Dermis blood vessel endothelial cell (primary cell): ENCODE measurements around the gene CYP24A1. TPM values are rescaled to one million over a fixed set of nuclear protein-coding genes. Genes with fewer than 3 reads are reported as not detected.
"Not testable (repeated sequence)": the region's sequence is repeated elsewhere in the genome, so short reads cannot be mapped to it uniquely, and the experiment has no call there.

Source experiments
- DNase-seq: peaks from one replicate; pipeline ENCODE4 v3.0.0; 2010
- total RNA-seq: library from RNA; depleted of rRNA; stranded (reverse); fragments of >200 nt; gene quantifications from 2 replicates; pipeline ENCODE4 v1.2.3, GENCODE V29; 2014

The CYP24A1 gene
- total RNA-seq, 1 donor from 2014 or later = not detected

- DNase-seq = no peak
Measured at GRCh38 chr20:54132612-54133433, 41.0 kb downstream of the CYP24A1 start.

- DNase-seq = no peak
Measured at GRCh38 chr20:54131675-54132611, 41.8 kb downstream of the CYP24A1 start.

DNA sequence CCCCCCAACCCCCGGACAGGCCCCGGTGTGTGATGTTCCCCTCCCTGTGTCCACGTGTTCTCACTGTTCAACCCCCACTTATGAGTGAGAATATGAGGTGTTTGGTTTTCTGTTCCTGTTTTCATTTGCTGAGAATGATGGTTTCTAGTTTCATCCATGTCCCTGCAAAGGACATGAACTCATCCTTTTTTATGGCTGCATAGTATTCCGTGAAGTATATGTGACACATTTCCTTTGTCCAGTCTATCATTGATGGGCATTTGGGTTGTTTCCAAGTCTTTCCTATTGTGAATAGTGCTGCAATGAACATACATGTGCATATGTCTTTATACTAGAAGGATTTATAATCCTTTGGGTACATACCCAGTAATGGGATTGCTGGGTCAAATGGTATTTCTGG is 42.7 kb downstream of the CYP24A1 start:
- DNase-seq = not testable (repeated sequence)

DNA sequence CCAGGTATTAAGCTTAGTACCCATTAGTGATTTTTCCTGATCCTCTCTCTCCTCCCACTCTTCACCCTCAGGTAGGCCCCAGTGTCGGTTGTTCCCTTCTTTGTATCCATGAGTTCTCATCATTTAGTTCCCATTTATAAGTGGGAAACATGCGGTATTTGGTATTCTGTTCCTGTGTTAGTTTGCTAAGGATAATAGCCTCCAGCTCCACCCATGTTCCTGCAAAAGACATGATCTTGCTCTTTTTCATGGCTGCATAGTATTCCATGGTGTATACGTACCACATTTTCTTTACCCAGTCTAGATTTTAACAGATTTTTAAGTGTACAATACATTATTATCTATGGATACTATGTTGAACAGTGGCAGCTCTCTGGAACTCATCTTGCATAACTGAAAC is 44.4 kb downstream of the CYP24A1 start:
- DNase-seq = no peak

DNA sequence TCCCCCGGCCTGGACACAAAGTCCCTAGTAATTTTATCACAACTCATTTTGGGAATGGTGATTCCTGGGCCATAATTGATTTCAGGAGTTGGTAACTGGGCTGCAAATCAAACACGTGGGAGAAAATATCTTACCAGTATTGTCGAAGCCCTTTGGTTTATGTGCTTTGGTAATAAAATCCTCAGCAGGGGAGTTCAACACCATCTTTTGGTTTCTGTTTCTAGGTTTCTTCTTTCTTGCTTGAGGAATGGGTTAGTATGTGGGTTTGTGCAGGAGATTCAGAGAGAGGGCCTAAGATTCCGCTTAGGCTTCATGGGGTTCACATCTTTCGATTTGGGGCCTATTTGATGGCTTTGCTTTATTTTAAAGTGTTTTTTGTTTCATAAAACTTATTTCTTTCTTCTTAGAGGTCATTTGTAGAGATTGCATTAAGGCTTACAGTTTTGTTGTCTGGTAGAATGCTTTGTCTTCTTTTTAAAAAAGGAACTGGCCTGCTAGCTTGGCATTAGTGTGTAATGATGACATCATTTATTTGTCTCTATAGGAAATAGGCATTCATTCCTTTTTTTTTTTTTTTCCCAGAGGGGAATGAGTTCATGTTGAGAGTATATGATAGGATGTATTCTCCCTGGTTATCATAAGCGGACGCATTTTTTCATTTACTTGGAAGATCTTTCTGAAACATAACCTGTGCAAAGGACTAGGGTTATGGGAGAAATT is 45.8 kb downstream of the CYP24A1 start:
- DNase-seq = no peak

DNA sequence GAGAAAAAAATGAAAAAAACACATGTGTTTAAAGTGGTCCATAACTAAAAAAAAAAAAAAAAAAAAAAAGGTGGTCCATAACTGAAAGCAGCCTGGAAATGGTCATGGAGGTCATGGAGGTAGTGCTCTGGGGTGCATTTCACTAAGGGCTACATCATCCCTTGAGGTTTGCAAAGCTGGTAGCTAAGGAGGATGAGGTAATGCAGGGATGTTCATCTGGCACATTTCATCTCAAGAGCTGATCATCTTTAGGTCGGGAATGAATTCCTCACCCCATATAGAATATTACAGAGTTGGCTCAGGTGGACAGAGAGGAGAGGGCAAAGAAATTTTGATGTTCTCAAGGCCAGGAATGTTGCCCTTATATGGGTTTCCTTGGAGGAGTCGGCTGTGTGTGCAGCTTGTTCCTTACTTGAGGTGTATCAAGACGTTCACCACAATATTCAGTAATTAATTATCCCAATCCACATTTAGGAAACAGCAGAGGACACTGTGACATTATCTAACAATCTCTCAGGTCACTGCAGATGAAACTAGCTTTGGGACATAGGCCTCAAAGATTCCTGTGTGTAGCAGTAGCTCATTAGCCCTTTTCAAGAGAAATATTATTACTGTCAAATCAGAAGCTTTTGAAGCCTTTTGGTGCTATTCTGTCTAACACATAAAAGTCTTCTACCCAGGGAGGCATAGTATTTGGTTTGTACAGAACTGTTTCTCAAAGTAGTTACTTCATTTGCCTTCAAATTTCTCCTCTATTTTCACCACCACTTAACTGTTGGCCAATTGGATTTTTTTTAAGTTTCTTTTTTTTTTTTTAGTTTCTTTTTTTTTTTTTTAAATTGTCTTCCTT is 46.8 kb downstream of the CYP24A1 start:
- DNase-seq = no peak

GRCh38 chr20:54126328-54126727 is 47.5 kb downstream of the CYP24A1 start:
- DNase-seq = not testable (repeated sequence)

DNA sequence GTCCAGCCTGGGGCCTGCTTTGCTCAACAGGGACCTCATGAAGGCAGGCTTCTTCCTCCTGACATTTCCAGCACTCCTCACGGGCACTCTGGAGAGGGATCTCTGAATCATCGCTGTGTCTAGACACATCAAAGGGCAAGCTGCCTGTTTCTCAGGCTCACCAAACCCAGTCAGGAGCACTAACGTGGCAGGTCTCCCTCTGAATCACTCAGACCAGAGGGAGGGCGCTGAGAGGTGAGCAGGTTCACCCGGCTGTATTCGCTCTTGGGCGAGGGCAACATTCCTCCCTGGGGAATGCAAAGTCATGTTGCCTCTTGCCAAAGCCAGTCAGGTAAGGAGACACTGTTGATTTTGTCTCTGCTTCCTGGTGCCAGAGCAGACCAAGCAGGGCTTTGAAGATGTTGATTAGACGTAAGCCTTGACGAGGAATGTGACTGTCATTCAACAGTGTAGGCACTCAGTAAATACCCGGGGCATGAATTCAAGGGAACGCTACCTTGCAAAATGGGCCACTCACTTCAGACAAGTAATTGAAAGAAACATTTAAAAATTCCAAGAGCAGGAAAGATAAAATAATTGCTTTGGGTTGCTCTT is 50.1 kb downstream of the CYP24A1 start:
- no peak for DNase-seq

GRCh38 chr20:54122681-54123586 is 50.9 kb downstream of the CYP24A1 start:
- DNase-seq = no peak

GRCh38 chr20:54122189-54122588 is 51.6 kb downstream of the CYP24A1 start:
- no peak for DNase-seq

DNA sequence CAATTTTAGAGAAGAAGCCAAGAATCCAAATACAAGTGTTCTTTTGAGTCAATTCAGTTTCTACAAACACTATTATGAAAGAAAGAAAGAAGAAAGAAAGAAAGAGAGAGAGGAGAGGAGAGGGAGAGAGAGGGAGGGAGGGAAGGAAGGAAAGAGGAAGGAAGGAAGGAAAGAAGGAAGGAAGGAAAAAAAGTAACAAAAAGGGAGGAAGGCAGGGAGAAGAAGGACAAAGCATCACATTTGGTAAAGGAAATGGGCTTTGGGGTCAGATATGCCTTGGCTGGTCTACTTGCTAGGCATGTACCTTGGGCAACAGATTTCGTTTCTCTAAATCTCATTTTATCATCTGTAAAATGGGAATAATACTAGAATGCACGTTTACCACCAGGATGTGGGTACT is 54.0 kb downstream of the CYP24A1 start:
- DNase-seq = no peak

DNA sequence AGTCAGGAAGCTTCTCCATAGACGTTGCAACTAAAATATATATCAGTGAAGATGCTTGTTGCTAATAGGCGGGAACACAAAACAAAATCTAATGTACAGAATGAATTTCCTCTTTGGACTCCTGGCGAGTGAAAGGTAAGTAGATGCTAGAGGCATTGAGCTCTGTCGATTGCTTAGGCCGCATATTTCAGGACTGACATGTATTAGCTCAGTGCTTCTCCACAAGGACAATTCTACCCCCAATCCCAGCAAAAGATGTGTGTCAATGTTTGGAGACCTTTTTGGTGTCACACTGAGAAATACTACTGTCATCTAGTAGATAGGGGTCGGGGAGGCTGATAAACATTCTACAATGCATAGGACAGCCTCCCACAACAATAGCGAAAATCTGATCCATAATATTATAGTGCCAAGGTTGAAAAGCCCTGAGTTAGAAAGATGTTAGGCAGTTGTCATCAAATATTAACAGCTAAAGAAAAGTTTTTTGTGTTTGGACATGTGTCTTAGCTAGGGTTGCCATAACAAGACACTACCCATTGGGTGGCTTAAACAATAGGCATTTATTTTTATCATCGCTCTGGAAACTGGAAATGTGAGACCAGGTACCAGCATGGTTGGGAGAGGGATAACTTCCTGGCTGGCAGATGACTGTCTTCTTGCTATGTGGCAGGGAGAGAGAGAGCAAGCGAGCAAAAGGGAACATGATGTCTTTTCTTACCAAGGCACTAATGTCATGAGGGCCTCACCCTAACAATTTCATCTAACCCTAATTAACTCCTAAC is 55.4 kb downstream of the CYP24A1 start:
- DNase-seq = no peak

- DNase-seq = no peak
Measured at GRCh38 chr20:54116550-54117235, 57.1 kb downstream of the CYP24A1 start.

DNA sequence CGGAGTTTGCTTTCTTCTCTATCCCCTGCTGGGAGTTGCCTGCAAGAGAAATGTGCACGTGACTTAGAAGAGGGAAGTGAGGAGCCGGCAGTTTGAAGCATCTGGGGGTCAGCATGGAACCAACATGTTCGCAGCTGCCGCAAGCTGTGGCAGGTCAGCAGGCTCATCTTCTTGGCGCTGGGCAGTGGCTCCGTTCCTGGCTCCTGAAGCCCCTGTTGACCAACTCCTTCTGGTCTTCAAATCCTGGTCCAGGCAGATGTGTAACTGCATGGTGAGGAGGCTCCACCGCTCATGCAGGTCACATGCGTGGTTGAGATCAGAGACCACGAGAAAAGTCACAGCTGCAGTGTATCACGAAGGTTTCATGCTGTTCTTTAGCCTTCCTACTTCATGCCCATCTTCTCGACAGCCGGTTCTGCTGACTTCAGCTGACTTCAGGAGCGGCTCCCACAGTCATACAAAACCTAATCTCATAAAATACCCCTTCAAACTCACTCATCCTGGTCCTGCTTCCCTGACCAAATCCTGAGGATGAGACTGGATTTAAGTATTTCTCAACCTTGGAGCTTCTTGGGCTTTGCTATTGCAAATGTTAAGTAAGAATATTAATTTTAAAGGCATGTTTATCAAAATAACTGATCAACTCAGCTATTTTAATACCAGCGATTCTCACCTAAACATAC is 58.5 kb downstream of the CYP24A1 start:
- DNase-seq = no peak

DNA sequence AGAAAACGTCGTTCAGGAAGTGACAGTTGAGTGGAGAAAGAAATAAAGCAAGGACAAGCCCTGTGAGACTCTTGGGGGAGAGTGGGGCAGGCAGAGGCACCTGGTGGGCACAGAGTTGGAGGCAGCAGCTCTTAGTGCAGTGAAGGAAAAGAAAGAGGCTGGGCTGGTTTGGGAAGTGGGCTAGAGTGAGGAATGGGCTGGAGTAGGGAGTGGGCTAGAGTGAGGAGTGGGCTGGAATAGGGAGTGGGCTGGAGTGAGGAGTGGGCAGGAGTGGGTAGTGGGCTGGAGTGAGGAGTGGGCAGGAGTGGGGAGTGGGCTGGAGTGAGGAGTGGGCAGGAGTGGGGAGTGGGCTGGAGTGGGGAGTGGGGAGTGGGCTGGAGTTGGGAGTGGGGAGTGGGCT is 59.7 kb downstream of the CYP24A1 start:
- no peak for DNase-seq

GRCh38 chr20:54113566-54113965 is 60.2 kb downstream of the CYP24A1 start:
- DNase-seq = no peak

GRCh38 chr20:54112221-54112884 is 61.4 kb downstream of the CYP24A1 start:
- no peak for DNase-seq

DNA sequence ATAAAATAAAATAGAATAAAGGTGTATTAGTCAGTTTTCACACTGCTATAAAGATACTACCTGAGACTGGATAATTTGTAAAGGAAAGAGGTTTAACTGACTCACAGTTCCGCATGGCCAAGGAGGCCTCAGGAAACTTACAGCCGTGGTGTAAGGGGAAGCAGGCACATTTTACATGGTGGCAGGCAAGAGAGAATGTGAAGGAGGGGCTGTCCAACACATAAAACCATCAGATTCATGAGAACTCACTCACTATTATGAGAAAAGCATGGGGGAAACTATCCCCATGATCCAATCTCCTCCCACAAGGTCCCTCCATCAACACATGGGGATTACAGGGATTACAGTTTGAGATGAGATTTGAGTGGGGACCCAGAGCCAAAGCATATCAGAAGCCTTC is 62.3 kb downstream of the CYP24A1 start:
- DNase-seq = no peak
